Stimulated activated CD8-positive, alpha-beta memory T cell treated with anti-CD3 and anti-CD28 coated beads, Interleukin-12 subunit alpha, Interleukin-12 subunit beta, amount 100 ng/mL, for 4 hours (primary cell): ENCODE results near the gene BLVRB.
"Not testable (repeated sequence)": the region's sequence is repeated elsewhere in the genome, so short reads cannot be mapped to it uniquely, and the experiment has no call there.

Experiments
- DNase-seq: peaks from one replicate; pipeline ENCODE4 v3.0.0-alpha.2; 2020; ENCODE audit warnings: low read depth

The BLVRB gene

DNA sequence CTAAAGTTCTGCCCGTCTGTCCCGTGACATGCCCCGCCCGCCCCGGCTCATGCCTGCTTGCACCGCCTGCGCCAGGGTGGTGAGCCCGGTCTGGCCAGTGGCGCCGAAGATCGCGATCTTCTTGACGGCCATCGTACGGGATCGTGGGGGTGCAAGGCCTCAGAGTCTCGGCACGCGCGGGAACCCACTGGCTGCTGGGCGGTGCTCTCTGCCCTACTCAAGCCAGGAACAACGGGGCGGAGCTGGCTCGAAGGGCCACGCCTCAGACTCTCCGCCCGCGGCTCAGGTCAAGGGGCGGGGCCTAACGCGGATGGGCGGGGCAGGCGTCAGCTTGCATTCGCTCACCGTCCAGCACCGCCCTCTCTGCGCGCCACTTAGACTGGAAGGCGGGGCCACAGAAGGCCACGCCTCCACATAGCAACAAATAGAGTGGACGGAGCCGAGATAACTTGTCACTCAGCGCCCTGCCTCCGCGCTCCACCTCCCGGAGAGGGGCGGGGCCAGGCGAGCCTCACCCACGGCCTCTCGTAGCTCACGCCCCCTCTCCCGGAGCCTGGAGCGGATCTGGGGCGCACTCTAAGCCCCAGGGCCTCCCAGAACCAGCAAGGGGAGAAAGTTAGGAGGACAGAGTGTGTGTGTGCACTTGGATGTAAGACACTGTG, at the start of gene BLVRB:
Gene BLVRB, minus strand, starts transcription at position 189 of the 662 bp plus-strand sequence. Its CDS starts 57 bp downstream, at position 132.
- peak; percentile 99 for DNase-seq

GRCh38 chr19:40513741-40514315, 48.3 kb upstream of the BLVRB start:
- no peak for DNase-seq

GRCh38 chr19:40513345-40513678, 47.8 kb upstream of the BLVRB start:
- DNase-seq = no peak

DNA sequence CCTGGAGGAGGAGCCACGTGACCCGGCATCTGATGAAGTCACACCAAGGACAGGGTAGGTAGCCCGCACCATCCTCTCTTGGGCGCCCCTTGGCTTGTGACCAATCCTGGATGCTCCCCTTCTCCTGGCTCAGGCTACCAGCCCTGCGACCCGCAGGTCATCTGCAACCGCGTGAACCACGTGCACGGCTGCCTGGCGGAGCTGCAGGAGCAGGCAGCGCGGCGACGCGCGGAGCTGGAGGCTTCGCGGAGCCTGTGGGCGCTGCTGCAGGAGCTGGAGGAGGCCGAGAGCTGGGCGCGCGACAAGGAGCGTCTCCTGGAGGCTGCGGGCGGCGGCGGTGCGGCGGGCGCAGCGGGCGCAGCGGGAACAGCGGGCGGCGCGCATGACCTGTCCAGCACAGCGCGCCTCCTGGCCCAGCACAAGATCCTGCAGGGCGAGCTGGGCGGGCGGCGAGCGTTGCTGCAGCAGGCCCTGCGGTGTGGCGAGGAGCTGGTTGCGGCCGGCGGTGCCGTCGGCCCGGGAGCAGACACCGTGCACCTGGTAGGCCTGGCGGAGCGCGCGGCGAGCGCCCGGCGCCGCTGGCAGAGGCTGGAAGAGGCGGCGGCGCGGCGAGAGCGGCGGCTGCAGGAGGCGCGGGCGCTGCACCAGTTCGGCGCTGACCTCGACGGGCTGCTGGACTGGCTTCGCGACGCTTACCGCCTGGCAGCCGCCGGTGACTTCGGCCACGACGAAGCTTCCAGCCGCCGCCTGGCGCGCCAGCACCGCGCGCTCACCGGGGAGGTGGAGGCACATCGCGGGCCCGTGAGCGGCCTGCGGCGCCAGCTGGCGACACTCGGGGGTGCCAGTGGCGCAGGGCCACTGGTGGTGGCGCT, 47.2 kb upstream of the BLVRB start:
- DNase-seq = no peak

DNA sequence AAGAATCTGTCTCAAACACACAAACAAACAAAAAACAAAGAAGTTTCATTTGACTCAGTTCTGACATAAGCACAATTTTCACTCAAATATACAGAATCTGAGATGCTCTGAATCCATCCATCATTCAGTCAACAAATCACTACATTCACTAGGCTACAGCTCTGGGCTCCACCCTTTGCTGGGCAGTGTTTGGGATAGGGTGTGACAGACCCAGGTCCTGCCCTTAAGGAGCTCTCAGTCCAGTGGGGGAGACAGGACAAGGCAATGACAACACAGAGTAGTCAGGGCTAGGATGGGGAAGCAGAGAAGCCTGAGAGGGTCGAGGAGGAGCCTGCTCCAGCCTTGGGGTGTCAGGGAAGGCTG, 46.5 kb upstream of the BLVRB start:
- DNase-seq = no peak

GRCh38 chr19:40511487-40511886, 45.9 kb upstream of the BLVRB start:
- DNase-seq = no peak

GRCh38 chr19:40510526-40511115, 45.1 kb upstream of the BLVRB start:
- no peak for DNase-seq

DNA sequence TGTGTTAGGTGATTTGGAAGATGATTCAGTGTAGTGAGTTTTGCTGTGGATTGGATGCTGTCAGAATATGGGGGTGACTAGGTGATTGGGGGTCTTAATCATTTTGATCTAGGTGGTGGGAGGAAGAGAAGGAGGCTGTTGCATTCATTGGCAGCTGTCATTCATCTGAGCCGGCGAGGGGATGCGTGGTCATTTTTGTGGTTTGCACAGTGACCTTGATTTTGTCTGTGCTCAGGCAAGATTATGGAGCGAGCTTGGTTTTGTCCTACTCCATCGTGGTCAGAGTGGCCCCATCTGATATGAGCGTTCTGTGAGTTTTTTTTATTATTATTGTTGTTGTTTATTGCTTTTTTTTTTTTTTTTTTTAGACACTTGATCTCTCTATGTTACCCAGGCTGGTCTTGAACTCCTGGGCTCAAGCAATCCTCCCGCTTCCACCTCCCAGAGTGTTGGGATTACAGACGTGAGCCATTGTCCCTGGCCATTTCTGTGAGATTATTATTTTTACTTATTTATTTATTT, 43.3 kb upstream of the BLVRB start:
- DNase-seq = no peak

DNA sequence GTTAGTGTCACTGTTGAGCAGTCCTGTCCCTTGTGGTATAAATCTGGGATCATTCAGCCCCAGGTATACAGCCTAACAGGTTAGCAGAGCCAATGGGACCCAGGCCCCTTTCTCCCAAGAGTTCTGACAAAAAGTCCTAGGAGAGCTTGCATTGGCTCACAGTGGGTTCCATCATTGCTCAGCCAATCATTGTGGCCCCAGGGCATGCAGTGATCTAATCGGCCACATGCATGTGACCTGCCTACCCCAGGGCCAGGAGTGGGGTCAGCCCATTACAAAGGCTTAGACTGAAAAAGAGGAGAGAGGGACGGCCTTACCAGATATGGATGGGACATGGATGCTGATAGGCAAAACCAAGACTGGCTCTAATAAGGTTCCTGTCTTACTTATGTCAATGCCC, 42.3 kb upstream of the BLVRB start:
- DNase-seq = no peak

DNA sequence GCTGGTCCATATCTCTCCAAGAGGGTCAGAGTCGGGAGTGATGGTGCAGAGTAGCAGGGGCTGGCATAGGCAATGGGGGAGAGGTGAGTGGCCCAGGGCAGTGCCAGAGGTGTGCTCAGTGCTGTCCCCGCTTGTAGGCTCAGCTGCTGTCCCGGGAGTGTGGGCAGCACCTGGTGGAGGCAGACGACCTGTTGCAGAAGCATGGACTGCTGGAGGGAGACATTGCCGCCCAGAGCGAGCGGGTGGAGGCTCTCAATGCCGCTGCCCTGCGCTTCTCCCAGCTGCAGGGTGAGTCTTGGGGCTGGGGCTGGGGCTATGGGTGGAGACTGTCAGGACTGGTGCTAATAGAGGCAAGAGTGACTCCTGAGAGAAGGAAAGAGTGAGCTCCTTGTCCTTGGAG, 40.6 kb upstream of the BLVRB start:
- no peak for DNase-seq

- DNase-seq = no peak
These were observed 37.8 kb upstream of the BLVRB start for GRCh38 chr19:40503320-40503695.

DNA sequence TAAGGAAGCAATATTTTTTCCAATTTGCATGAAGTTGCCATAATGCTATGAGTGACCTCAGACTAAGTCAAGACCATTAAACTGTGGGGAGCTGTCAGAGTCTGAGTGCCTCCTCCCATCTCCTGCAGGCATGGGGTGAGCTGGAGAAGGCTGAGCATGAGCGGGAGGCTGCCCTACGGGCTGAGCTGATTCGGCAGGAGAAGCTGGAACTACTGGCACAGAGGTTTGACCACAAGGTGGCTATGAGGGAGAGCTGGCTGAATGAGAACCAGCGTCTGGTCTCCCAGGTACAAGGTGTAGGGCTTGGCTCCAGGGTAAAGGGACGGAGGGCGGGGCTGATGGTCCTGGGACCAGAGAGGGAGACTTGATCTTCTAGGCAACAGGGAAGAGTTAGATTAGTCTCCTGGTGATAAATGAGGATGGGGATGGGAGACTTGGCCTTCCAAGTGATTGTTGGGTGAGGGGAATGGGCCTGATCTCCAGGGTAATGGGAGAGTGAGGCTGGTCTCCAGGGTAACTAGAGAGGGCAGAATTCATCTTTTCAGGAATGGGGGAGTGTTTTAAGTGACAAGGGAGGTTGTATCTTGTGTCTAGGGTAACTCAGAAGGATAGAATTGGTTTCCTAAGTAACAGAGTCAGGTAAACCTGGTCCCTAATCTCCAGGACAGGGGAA, 37.2 kb upstream of the BLVRB start:
- no peak for DNase-seq

DNA sequence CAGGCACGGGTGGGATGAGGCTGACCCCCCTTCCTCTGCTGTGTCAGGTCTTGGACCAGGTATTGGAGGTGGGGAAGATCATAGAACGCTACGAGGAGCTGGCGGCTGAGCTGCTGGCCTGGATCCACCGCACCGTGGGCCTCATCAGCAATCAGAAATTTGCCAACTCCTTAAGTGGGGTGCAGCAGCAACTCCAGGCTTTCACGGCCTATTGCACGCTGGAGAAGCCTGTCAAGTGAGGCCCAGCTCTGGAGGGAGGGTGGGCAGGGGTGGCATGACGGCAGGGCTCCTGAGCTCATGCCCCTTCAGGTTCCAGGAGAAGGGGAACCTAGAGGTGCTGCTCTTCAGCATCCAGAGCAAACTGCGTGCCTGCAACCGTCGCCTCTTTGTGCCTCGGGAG, 36.5 kb upstream of the BLVRB start:
- DNase-seq = no peak

- no peak for DNase-seq
These were observed 36.1 kb upstream of the BLVRB start for GRCh38 chr19:40501599-40501998.

DNA sequence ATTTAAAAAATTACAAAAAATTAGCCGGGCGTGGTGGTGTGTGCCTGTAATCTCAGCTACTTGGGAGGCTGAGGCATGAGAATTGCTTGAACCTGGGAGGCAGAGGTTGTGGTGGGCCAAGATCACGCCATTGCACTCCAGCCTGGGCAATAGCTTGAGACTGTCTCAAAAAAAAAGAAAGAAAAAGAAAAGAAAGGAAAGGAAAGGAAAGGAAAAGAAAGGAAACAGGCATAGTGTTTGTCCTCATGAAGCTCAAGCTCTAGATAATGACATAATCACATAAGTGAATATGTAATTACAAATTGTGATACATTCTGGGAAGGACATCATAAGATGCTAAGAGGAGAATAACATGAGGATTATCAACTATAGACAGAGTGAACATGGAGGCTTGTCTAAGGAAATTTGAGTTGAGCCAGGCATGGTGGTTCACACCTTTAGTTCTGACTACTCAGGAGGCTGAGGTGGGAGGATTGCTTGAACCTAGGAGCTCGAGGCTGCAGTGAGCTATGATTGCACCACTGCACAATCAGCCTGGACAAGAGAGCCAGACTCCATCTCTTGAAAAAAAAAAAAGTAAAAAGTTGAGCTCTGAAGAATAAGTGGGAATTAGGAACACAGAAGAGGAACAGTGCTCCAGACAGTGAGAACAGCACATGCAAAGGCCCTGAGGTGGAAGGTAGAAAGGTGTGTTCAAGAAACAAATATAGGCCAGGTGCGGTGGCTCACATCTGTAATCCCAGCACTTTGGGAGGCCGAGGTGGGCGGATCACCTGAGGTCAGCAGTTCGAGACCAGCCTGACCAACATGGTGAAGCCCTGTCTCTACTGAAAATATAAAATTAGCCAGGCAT, 35.4 kb upstream of the BLVRB start:
- not testable (repeated sequence) for DNase-seq

- no peak for DNase-seq
These were observed 33.8 kb upstream of the BLVRB start for GRCh38 chr19:40499320-40499719.

GRCh38 chr19:40497214-40497613, 31.7 kb upstream of the BLVRB start:
- DNase-seq = no peak

DNA sequence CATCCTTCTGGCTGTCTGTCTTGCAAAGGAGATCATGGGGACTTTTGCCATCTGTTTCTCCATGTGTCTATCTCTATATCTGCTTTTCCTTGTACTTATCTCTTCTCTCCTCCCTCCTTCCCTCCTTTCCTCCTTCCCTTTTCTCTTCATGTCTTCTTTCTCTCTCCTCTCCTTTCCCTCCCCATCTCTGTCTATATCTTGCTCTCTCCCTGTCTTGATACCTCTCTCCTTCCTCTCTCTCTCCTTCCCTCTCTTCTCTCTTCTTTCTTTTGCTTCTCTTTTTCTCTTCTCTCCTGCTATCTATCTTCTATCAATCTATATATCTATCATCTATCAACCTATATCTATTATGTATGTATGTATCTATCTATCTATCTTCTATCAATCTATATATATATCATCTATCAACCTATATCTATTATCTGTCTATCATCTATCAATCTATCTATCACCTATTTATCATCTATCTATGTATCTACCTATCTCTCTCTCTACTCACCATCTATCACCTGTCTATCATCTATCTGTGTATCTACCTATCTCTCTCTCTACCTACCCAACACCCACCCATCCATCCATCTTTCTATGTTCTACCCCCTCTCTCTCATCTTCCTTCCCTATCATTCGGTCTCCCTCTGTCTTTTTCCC, 28.8 kb upstream of the BLVRB start:
- no peak for DNase-seq

DNA sequence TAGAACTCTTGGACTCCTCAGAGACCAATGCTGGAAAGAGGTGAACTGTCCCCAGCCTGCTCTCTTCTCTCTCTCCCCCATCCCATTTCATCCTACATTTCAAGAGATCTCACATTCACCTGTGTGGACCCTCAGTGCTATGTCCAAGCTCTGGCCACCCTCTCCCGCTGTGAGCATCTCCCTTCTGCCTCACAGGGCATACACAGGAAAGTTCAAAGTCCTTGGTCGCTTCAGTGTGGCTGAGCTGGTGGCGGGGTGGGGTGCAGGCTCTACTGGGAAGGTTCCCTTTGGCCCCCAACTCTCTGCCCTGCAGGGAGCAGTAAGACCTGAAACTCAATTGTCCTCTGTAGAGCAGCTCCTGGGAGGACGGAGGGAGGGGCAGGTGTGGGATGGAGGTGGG, 28.2 kb upstream of the BLVRB start:
- no peak for DNase-seq

- DNase-seq = no peak
These were observed 26.7 kb upstream of the BLVRB start for GRCh38 chr19:40492274-40492673.

DNA sequence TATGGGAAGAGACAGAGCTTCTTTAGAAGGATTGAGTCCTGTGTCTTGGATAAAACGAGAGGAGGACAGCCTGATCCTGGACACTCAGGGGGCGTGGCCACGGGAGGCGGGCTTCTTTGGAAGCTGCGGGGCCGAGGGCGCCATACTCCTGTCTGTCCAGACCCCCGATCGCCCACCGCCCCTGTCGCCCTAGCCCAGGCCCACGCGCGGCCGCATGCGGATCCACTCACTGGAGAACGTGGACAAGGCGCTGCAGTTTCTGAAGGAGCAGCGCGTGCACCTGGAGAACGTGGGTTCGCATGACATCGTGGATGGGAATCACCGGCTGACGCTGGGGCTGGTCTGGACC, 24.3 kb upstream of the BLVRB start:
- no peak for DNase-seq
